Keratinocyte (primary cell): ENCODE results near the gene WDR5. TPM values are rescaled to one million over a fixed set of nuclear protein-coding genes. Genes with fewer than 3 reads are reported as not detected.

Experiments used
- DNase-seq: peaks from one replicate; pipeline ENCODE4 v3.0.0-alpha.2; 2011; ENCODE audit warnings: low read depth, missing footprints, low spot score
- FAIRE-seq: peaks from 2 replicates; lab custom pipeline; 2011; peaks lifted over from hg19 to GRCh38; lab: Jason Lieb, UNC
- H2AFZ ChIP-seq: 2 replicates; pipeline ENCODE4 v1.6.0; 2012; ENCODE audit warnings: low read length, control low read depth, inconsistent platforms; ENCODE audit not compliant: control insufficient read depth
- H3K27ac ChIP-seq: 2 replicates; pipeline ENCODE4 v1.5.1; 2011; ENCODE audit warnings: low read length; ENCODE audit not compliant: control insufficient read depth, insufficient read depth
- H3K27me3 ChIP-seq: 3 replicates; pipeline ENCODE4 v1.6.0; 2011; ENCODE audit warnings: low read length; ENCODE audit not compliant: control insufficient read depth, insufficient read depth; ENCODE audit errors: extremely low read depth
- H3K36me3 ChIP-seq, 2 experiments: 2 replicates in 1 of 2; 3 replicates in 1 of 2; pipeline ENCODE4 v1.5.1; 2011; ENCODE audit warnings: low read length in 2 of 2, mild to moderate bottlenecking in 1 of 2; ENCODE audit not compliant: control insufficient read depth in 2 of 2, insufficient read depth in 2 of 2; ENCODE audit errors: extremely low read depth in 1 of 2
- H3K4me1 ChIP-seq: 3 replicates; pipeline ENCODE4 v1.5.1; 2011; ENCODE audit warnings: low read length; ENCODE audit not compliant: control insufficient read depth, insufficient read depth; ENCODE audit errors: extremely low read depth
- H3K4me2 ChIP-seq: 3 replicates; pipeline ENCODE4 v1.6.0; 2011; ENCODE audit warnings: low read depth, low read length; ENCODE audit not compliant: control insufficient read depth, insufficient read depth; ENCODE audit errors: extremely low read depth
- H3K4me3 ChIP-seq, 3 experiments: fragments of 200-600 bp in 1 of 3; sonication (generic) in 1 of 3; 2 replicates in 2 of 3; 3 replicates in 1 of 3; pipeline ENCODE4 v1.5.1; 2011 to 2016; ENCODE audit warnings: low read length in 3 of 3, mild to moderate bottlenecking in 3 of 3, control low read depth in 2 of 3, inconsistent platforms in 1 of 3, low read depth in 1 of 3, mixed read lengths in 1 of 3, mixed run types in 1 of 3, moderate library complexity in 1 of 3; ENCODE audit not compliant: control insufficient read depth in 2 of 3, insufficient read depth in 2 of 3; ENCODE audit errors: extremely low read depth in 1 of 3
- H3K79me2 ChIP-seq: 2 replicates; pipeline ENCODE4 v1.6.0; 2012; ENCODE audit warnings: low read length; ENCODE audit not compliant: control insufficient read depth, insufficient read depth
- H3K9ac ChIP-seq: 3 replicates; pipeline ENCODE4 v1.6.0; 2011; ENCODE audit warnings: low read length; ENCODE audit not compliant: control insufficient read depth, insufficient read depth; ENCODE audit errors: extremely low read depth
- H3K9me1 ChIP-seq: 3 replicates; pipeline ENCODE4 v1.6.0; 2011; ENCODE audit warnings: low read length; ENCODE audit not compliant: control insufficient read depth, insufficient read depth; ENCODE audit errors: extremely low read depth
- H3K9me3 ChIP-seq: 2 replicates; pipeline ENCODE4 v1.5.1; 2012; ENCODE audit warnings: low read depth, low read length; ENCODE audit not compliant: control insufficient read depth
- H4K20me1 ChIP-seq: 3 replicates; pipeline ENCODE4 v1.6.0; 2011; ENCODE audit warnings: low read length; ENCODE audit not compliant: control insufficient read depth, insufficient read depth; ENCODE audit errors: extremely low read depth
- CTCF ChIP-seq, 3 experiments: IDR thresholded peaks in 1 of 3; conservative IDR thresholded peaks in 1 of 3; optimal IDR thresholded peaks in 1 of 3; 2 replicates in 2 of 3; 3 replicates in 1 of 3; pipeline versions ENCODE3 to v1.5.1; 2011; ENCODE audit warnings: low read length in 3 of 3, mild to moderate bottlenecking in 3 of 3, moderate library complexity in 2 of 3, control low read depth in 1 of 3, inconsistent platforms in 1 of 3; ENCODE audit not compliant: insufficient read depth in 2 of 3; ENCODE audit errors: extremely low read depth in 1 of 3
- EZH2 ChIP-seq: IDR thresholded peaks from one replicate; pipeline ENCODE4 v1.6.1; 2012; ENCODE audit warnings: inconsistent platforms, mild to moderate bottlenecking, low read length, moderate library complexity
- dilution Hi-C: fragments of 300-500 bp; cut with MboI; formaldehyde crosslinking; loops from one replicate; pipeline ENCODE4 v1.7.0; 2020; ENCODE audit warnings: low sequenced_read_pairs; ENCODE audit not compliant: extremely low pct_ligation_motif_present
- polyA plus RNA-seq, 5 experiments: library from polyadenylated mRNA; depleted of rRNA in 3 of 5; stranded (reverse) in 3 of 5; stranded (forward) in 1 of 5; unstranded in 1 of 5; fragments of >200 nt; gene quantifications; 1 replicate in 1 of 5; 2 replicates in 3 of 5; 3 replicates in 1 of 5; pipeline versions ENCODE4 v1.2.1 to v1.2.3, GENCODE V29; 2011 to 2012; ENCODE audit warnings: missing spikeins in 2 of 5, low read depth in 1 of 5, low replicate concordance in 1 of 5

The WDR5 gene
- polyA plus RNA-seq, 1 donor (not counting 4 experiments of a cell fraction or from before 2014, with no cell fraction given) = 31.2 TPM

- Histone ChIP-seq H3K4me2 (no peak overlapping the region), H4K20me1 (no peaks in the 10 kb centered on the region), H3K9ac (no peak overlapping the region), H3K4me3 (no peak overlapping the region), H3K9me1 (no peaks in the 10 kb centered on the region), H3K79me2 (no peaks in the 10 kb centered on the region), H2AFZ (no peak overlapping the region), H3K4me1 (no peaks in the 10 kb centered on the region), H3K27me3 (peaks cover 3% of the 10 kb centered on the region), H3K27ac (no peak overlapping the region), H3K9me3 (no peaks in the 10 kb centered on the region), H3K36me3 (no peaks in the 10 kb centered on the region)
- dilution Hi-C loops = no loop called here
- FAIRE-seq (no peak), DNase-seq (no peak)
- TF ChIP-seq EZH2 = no peak
- no peak for TF ChIP-seq CTCF (optimal IDR thresholded peaks at IDR 0.05 in 1 of 3, IDR thresholded peaks at IDR 0.05 in 1 of 3, conservative IDR thresholded peaks at IDR 0.05 in 1 of 3; ENCODE audit: extremely low read depth in 1 of 3, insufficient read depth in 2 of 3, low read length in 3 of 3)
Measured at GRCh38 chr9:134103391-134103998, 32.4 kb upstream of the WDR5 start.

GRCh38 chr9:134111064-134111463 is 24.8 kb upstream of the WDR5 start:
- Histone ChIP-seq H3K9me3 (no peaks in the 10 kb centered on the region), H3K4me2 (no peak overlapping the region), H3K36me3 (no peaks in the 10 kb centered on the region), H3K4me3 (no peak overlapping the region), H3K79me2 (no peaks in the 10 kb centered on the region), H2AFZ (no peak overlapping the region), H3K9ac (no peak overlapping the region), H3K9me1 (no peaks in the 10 kb centered on the region), H3K4me1 (no peaks in the 10 kb centered on the region), H4K20me1 (no peaks in the 10 kb centered on the region), H3K27me3 (no peaks in the 10 kb centered on the region), H3K27ac (no peak overlapping the region)
- no peak for TF ChIP-seq CTCF (optimal IDR thresholded peaks at IDR 0.05 in 1 of 3, IDR thresholded peaks at IDR 0.05 in 1 of 3, conservative IDR thresholded peaks at IDR 0.05 in 1 of 3; ENCODE audit: extremely low read depth in 1 of 3, insufficient read depth in 2 of 3, low read length in 3 of 3)
- DNase-seq (no peak), FAIRE-seq (no peak)
- dilution Hi-C loops = no loop called here
